H1 (cell line): ENCODE measurements around the gene RPUSD1. TPM values are rescaled to one million over a fixed set of nuclear protein-coding genes. Genes with fewer than 3 reads are reported as not detected.

Source experiments
- CTCF ChIA-PET: fragments of 300-600 bp; sonication (Branson Sonifier 250); formaldehyde crosslinking; loops from one replicate; lab custom pipeline; 2021; ENCODE audit not compliant: partially characterized antibody; lab: Charles Lee
- POLR2A ChIA-PET: fragments of 300-600 bp; sonication (Branson Sonifier 250); formaldehyde crosslinking; loops from one replicate; lab custom pipeline; 2021; ENCODE audit warnings: inconsistent platforms; ENCODE audit not compliant: partially characterized antibody; lab: Charles Lee
- DNase-seq, 2 experiments: peaks; one replicate each; pipeline versions ENCODE4 v3.0.0 to v3.0.0-alpha.2; 2010 to 2022; ENCODE audit warnings: low spot score in 2 of 2, low read depth in 1 of 2, mixed read lengths in 1 of 2
- FAIRE-seq: peaks from 2 replicates; lab custom pipeline; 2011; peaks lifted over from hg19 to GRCh38; lab: Jason Lieb, UNC
- H2AFZ ChIP-seq: 2 replicates; pipeline ENCODE4 v1.8.1; 2012; ENCODE audit warnings: low read length, inconsistent platforms
- H2AK5ac ChIP-seq: 2 replicates; pipeline ENCODE4 v1.6.1; 2013; ENCODE audit warnings: low read depth, low read length
- H2BK120ac ChIP-seq: replicated peaks from 2 replicates; pipeline ENCODE3; 2013; ENCODE audit warnings: low read depth, low read length, inconsistent platforms
- H2BK12ac ChIP-seq: 2 replicates; pipeline ENCODE4 v1.6.1; 2013; ENCODE audit warnings: low read depth, low read length
- H2BK15ac ChIP-seq: 2 replicates; pipeline ENCODE4 v1.6.1; 2013; ENCODE audit warnings: low read length
- H2BK20ac ChIP-seq: 2 replicates; pipeline ENCODE4 v1.6.1; 2013; ENCODE audit warnings: low read length
- H2BK5ac ChIP-seq: 2 replicates; pipeline ENCODE4 v1.6.1; 2013; ENCODE audit warnings: low read depth, low read length
- H3K14ac ChIP-seq: 2 replicates; pipeline ENCODE4 v1.6.1; 2013; ENCODE audit warnings: inconsistent platforms; ENCODE audit not compliant: insufficient read length
- H3K18ac ChIP-seq: 2 replicates; pipeline ENCODE4 v1.6.1; 2013; ENCODE audit warnings: low read length; ENCODE audit errors: extremely low read depth
- H3K23ac ChIP-seq: 2 replicates; pipeline ENCODE4 v1.6.1; 2013; ENCODE audit warnings: inconsistent platforms; ENCODE audit not compliant: insufficient read length
- H3K23me2 ChIP-seq: 2 replicates; pipeline ENCODE4 v1.6.1; 2013; ENCODE audit warnings: low read depth, low read length
- H3K27ac ChIP-seq: 2 replicates; pipeline ENCODE4 v1.6.1; 2011; ENCODE audit warnings: low read depth, low read length, inconsistent platforms
- H3K27me3 ChIP-seq, 4 experiments: replicated peaks in 1 of 4; 1 replicate in 1 of 4; 2 replicates in 3 of 4; pipeline versions ENCODE4 v1.6.1 to v1.8.1; 2011 to 2013; ENCODE audit warnings: low read length in 3 of 4, mild to moderate bottlenecking in 3 of 4, inconsistent platforms in 2 of 4, mixed read lengths in 2 of 4, moderate library complexity in 1 of 4; ENCODE audit not compliant: control insufficient read depth in 3 of 4, insufficient read depth in 3 of 4; ENCODE audit errors: extremely low read depth in 1 of 4
- H3K36me3 ChIP-seq, 4 experiments: 2 replicates each; pipeline versions ENCODE4 v1.6.1 to v1.8.1; 2011 to 2013; ENCODE audit warnings: mild to moderate bottlenecking in 4 of 4, low read length in 3 of 4, moderate library complexity in 2 of 4, control low read depth in 1 of 4, inconsistent platforms in 1 of 4; ENCODE audit not compliant: insufficient read depth in 4 of 4, control insufficient read depth in 2 of 4
- H3K4ac ChIP-seq: replicated peaks from 2 replicates; pipeline ENCODE3; 2013; ENCODE audit warnings: low read length, low read depth, mixed read lengths, inconsistent platforms; ENCODE audit not compliant: insufficient read length
- H3K4me1 ChIP-seq, 4 experiments: replicated peaks in 1 of 4; 1 replicate in 1 of 4; 2 replicates in 3 of 4; pipeline versions ENCODE4 v1.6.1 to v1.8.1; 2011 to 2013; ENCODE audit warnings: low read length in 3 of 4, inconsistent platforms in 2 of 4, mixed read lengths in 1 of 4; ENCODE audit not compliant: insufficient read depth in 4 of 4, control insufficient read depth in 3 of 4
- H3K4me2 ChIP-seq, 2 experiments: 2 replicates each; pipeline versions ENCODE4 v1.6.1 to v1.8.1; 2011 to 2013; ENCODE audit warnings: low read depth in 2 of 2, low read length in 2 of 2, control low read depth in 1 of 2, inconsistent platforms in 1 of 2, mild to moderate bottlenecking in 1 of 2; ENCODE audit not compliant: insufficient read depth in 1 of 2
- H3K4me3 ChIP-seq, 4 experiments: fragments of 200-600, 300-600 bp in 1 of 4; sonication (generic), shearing (Covaris generic), sonication (Bioruptor Twin) in 1 of 4; 2 replicates each; pipeline versions ENCODE4 v1.5.1 to v1.8.1; 2011 to 2016; ENCODE audit warnings: low read length in 4 of 4, low read depth in 3 of 4, control low read depth in 2 of 4, inconsistent platforms in 2 of 4, mild to moderate bottlenecking in 2 of 4, mixed read lengths in 1 of 4, moderate library complexity in 1 of 4; ENCODE audit not compliant: insufficient read depth in 2 of 4; ENCODE audit errors: extremely low read depth in 1 of 4
- H3K56ac ChIP-seq: replicated peaks from 2 replicates; pipeline ENCODE3; 2013; ENCODE audit warnings: low read depth, mild to moderate bottlenecking, mixed read lengths, low read length, inconsistent platforms; ENCODE audit not compliant: insufficient read length
- H3K79me1 ChIP-seq: 2 replicates; pipeline ENCODE4 v1.6.1; 2013; ENCODE audit warnings: low read depth, low read length, control low read depth
- H3K79me2 ChIP-seq, 2 experiments: 2 replicates each; pipeline versions ENCODE4 v1.6.1 to v1.8.1; 2012 to 2013; ENCODE audit warnings: low read length in 2 of 2, mild to moderate bottlenecking in 2 of 2, inconsistent platforms in 1 of 2; ENCODE audit not compliant: insufficient read depth in 2 of 2, control insufficient read depth in 1 of 2
- H3K9ac ChIP-seq, 4 experiments: replicated peaks in 1 of 4; 1 replicate in 1 of 4; 2 replicates in 3 of 4; pipeline versions ENCODE4 v1.6.1 to v1.8.1; 2011 to 2013; ENCODE audit warnings: low read depth in 3 of 4, low read length in 3 of 4, control low read depth in 2 of 4, mild to moderate bottlenecking in 2 of 4, moderate library complexity in 2 of 4, inconsistent platforms in 1 of 4; ENCODE audit errors: extremely low read depth in 1 of 4
- H3K9me3 ChIP-seq, 2 experiments: 2 replicates each; pipeline versions ENCODE4 v1.6.1 to v1.8.1; 2012 to 2013; ENCODE audit warnings: mild to moderate bottlenecking in 2 of 2, moderate library complexity in 2 of 2, control low read depth in 1 of 2, inconsistent platforms in 1 of 2, low read depth in 1 of 2, low read length in 1 of 2, mixed read lengths in 1 of 2; ENCODE audit not compliant: insufficient read depth in 2 of 2
- H4K20me1 ChIP-seq, 2 experiments: replicated peaks in 1 of 2; 2 replicates each; pipeline versions ENCODE3 to v1.8.1; 2011 to 2013; ENCODE audit warnings: inconsistent platforms in 2 of 2, low read length in 2 of 2, mild to moderate bottlenecking in 1 of 2; ENCODE audit not compliant: insufficient read depth in 2 of 2, control insufficient read depth in 1 of 2
- H4K5ac ChIP-seq: 2 replicates; pipeline ENCODE4 v1.6.1; 2013; ENCODE audit warnings: low read length, low read depth, mixed read lengths, inconsistent platforms; ENCODE audit not compliant: insufficient read length
- H4K8ac ChIP-seq: 2 replicates; pipeline ENCODE4 v1.8.0; 2013; ENCODE audit warnings: mild to moderate bottlenecking, moderate library complexity, low read length, inconsistent platforms; ENCODE audit not compliant: insufficient read depth; ENCODE audit errors: extremely low read depth
- H4K91ac ChIP-seq: replicated peaks from 2 replicates; pipeline ENCODE3; 2013; ENCODE audit warnings: low read length, mixed read lengths, inconsistent platforms; ENCODE audit not compliant: insufficient read length
- BACH1 ChIP-seq: IDR thresholded peaks from 2 replicates; pipeline ENCODE4 v1.6.1; 2012; ENCODE audit warnings: low read length, improper control_type of control experiment
- E2F6 ChIP-seq: IDR thresholded peaks from 2 replicates; pipeline ENCODE4 v1.6.1; 2012; ENCODE audit warnings: inconsistent platforms
- HDAC6 ChIP-seq: IDR thresholded peaks from one replicate; pipeline ENCODE4 v1.7.1; 2012; ENCODE audit warnings: low read depth, mild to moderate bottlenecking, inconsistent platforms, low read length, moderate library complexity
- NANOG ChIP-seq: IDR thresholded peaks from 2 replicates; pipeline ENCODE4 v1.6.1; 2011; ENCODE audit warnings: low read length, low read depth, mild to moderate bottlenecking, inconsistent platforms; ENCODE audit not compliant: insufficient read depth, poor library complexity, severe bottlenecking
- PHF8 ChIP-seq: fragments of 200-600 bp; sonication (generic); conservative IDR thresholded peaks from 2 replicates; pipeline ENCODE4 v1.7.1; 2012; ENCODE audit warnings: low read depth, mild to moderate bottlenecking, inconsistent platforms, low read length, moderate library complexity
- POLR2A ChIP-seq, 2 experiments: IDR thresholded peaks; 1 replicate in 1 of 2; 2 replicates in 1 of 2; pipeline ENCODE4 v1.6.1; 2011; ENCODE audit warnings: low read depth in 2 of 2, low read length in 2 of 2, mild to moderate bottlenecking in 2 of 2; ENCODE audit errors: control extremely low read depth in 1 of 2
- RFX5 ChIP-seq: IDR thresholded peaks from 2 replicates; pipeline ENCODE4 v1.6.1; 2011; ENCODE audit warnings: low read depth, low read length, improper control_type of control experiment, borderline replicate concordance
- RNF2 ChIP-seq: fragments of 200-900, 300-1000 bp; sonication (generic); IDR thresholded peaks from 2 replicates; pipeline ENCODE4 v1.7.1; 2016; ENCODE audit warnings: borderline replicate concordance, low read depth, mild to moderate bottlenecking, antibody characterized with exemption, low read length; ENCODE audit not compliant: poor library complexity, severe bottlenecking; ENCODE audit errors: missing control alignments
- RXRA ChIP-seq: IDR thresholded peaks from 2 replicates; pipeline ENCODE4 v1.6.1; 2011; ENCODE audit warnings: low read depth, mild to moderate bottlenecking, low read length, moderate library complexity; ENCODE audit not compliant: insufficient read depth
- SP4 ChIP-seq: IDR thresholded peaks from 2 replicates; pipeline ENCODE4 v1.6.1; 2012; ENCODE audit warnings: low read length, inconsistent platforms
- TBP ChIP-seq: IDR thresholded peaks from 2 replicates; pipeline ENCODE4 v1.6.1; 2011; ENCODE audit warnings: low read depth, low read length, improper control_type of control experiment
- WGBS, 2 experiments: shearing (Covaris generic) in 1 of 2; methylation state at CpG; one replicate each; pipeline versions ENCODE4 v1.1.6 to v1.1.7; 2013 to 2015; ENCODE audit warnings: low lambda C conversion rate in 2 of 2, mixed read lengths in 2 of 2, inconsistent platforms in 1 of 2, low coverage in 1 of 2, missing lambda C conversion rate in 1 of 2; ENCODE audit not compliant: insufficient replicate concordance in 2 of 2, insufficient coverage in 1 of 2, insufficient read length in 1 of 2; ENCODE audit errors: extremely low coverage in 1 of 2, missing lambda C conversion rate in 1 of 2; 5-methylcytosine and 5-hydroxymethylcytosine counted together
- polyA plus RNA-seq, 7 experiments: library from polyadenylated mRNA; depleted of rRNA in 3 of 7; stranded (reverse) in 5 of 7; unstranded in 2 of 7; fragments of >200 nt in 5 of 7; fragments of 200-250 nt in 2 of 7; gene quantifications; 1 replicate in 5 of 7; 2 replicates in 1 of 7; 4 replicates in 1 of 7; pipeline versions ENCODE4 v1.2.1 to v1.2.3, GENCODE V29; 2011 to 2013; ENCODE audit warnings: missing spikeins in 2 of 7, mixed read lengths in 2 of 7
- total RNA-seq: library from RNA; stranded (reverse); fragmentation: NEBNext Ultra II Directional; extraction: Animal tissue kit (Norgen Biotek cat#: 25700); gene quantifications from 2 replicates; pipeline ENCODE4 v1.2.1, GENCODE V29; 2021

Gene RPUSD1
- total and polyA plus RNA-seq, 2 of the 8 experiments (the other 6 are each of a cell fraction or from before 2014, with no cell fraction given): 32.2 to 61.8 TPM

- CTCF ChIA-PET: interaction anchor here (0.9 to 1.7 kb wide), 6 partner anchors 18 to 50 kb away, joined by 3 to 7 read pairs (median 3); partner anchors contain the start of genes CHTF18 and RPUSD1
- TF ChIP-seq TBP: no peak
- TF ChIP-seq E2F6: no peak
- no peak for TF ChIP-seq RXRA
- no peak for TF ChIP-seq SP4
- no peak for TF ChIP-seq PHF8
- no peak for TF ChIP-seq BACH1
- TF ChIP-seq NANOG: no peak
- no peak for TF ChIP-seq POLR2A (IDR thresholded peaks at IDR 0.05; ENCODE audit: control extremely low read depth in 1 of 2, low read depth in 2 of 2, low read length in 2 of 2)
- TF ChIP-seq RFX5: no peak
- no peak for TF ChIP-seq RNF2
- no peak for TF ChIP-seq HDAC6
These were observed 22.0 kb downstream of the RPUSD1 start for GRCh38 chr16:766008-766819.

More at GRCh38 chr16:766008-766819, 22.0 kb downstream of the RPUSD1 start:
- Histone ChIP-seq H2BK12ac (0 out of 2 replicates have a peak overlapping the region, but pooled peaks have one; percentile 7), H3K56ac (no peak overlapping the region), H3K9ac (no peak overlapping the region), H2AFZ (no peak overlapping the region), H3K79me1 (no peaks in the 10 kb centered on the region), H2BK20ac (no peak overlapping the region), H3K14ac (no peak overlapping the region), H2BK120ac (no peak overlapping the region), H2BK5ac (no peak overlapping the region), H3K4ac (no peak overlapping the region), H3K27ac (no peak overlapping the region), H3K27me3 (no peaks in the 10 kb centered on the region), H2BK15ac (0 out of 2 replicates have a peak overlapping the region, but pooled peaks have one; percentile 1), H3K23ac (no peak overlapping the region), H4K8ac (no peak overlapping the region), H4K91ac (no peak overlapping the region), H3K79me2 (no peaks in the 10 kb centered on the region), H2AK5ac (no peak overlapping the region), H3K23me2 (no peaks in the 10 kb centered on the region; the same call in 1 of the 2 replicates), H3K36me3 (no peaks in the 10 kb centered on the region), H3K4me3 (no peak overlapping the region), H3K4me1 (peaks cover 0 to 9% (median 6%) of the 10 kb centered on the region in 4 experiments; a peak in 5 of 7 replicates), H4K5ac (no peak overlapping the region), H4K20me1 (no peaks in the 10 kb centered on the region), H3K4me2 (no peak overlapping the region), H3K18ac (no peak overlapping the region), H3K9me3 (no peaks in the 10 kb centered on the region)
- FAIRE-seq (no peak), DNase-seq (no peak)
- WGBS, 2 experiments: 88% methylated on average over 24 of the region's 29 CpGs; no CpG with 5 or more reads in 1 of the 2 experiments
- POLR2A ChIA-PET: interaction anchor here (1.1 to 1.8 kb wide), 3 partner anchors 34 to 50 kb away, joined by 3 read pairs; no protein-coding TSS in a partner anchor
